ENCODE measurements around the gene SLC66A2. TPM values are rescaled to one million over a fixed set of nuclear protein-coding genes. Genes with fewer than 3 reads are reported as not detected.
A peak's percentile ranks its signal among the peaks of the same experiment; 100 is the strongest.

SLC66A2 gene
- total and polyA plus RNA-seq, 10 donors: 28.7 to 61.9 (median 50.0) TPM

- intact Hi-C loops (cut with DNase I; ENCODE audit: low total_unique reads): no loop called here
These were observed 82.5 kb downstream of the SLC66A2 start for GRCh38 chr18:79868811-79869541.

DNA sequence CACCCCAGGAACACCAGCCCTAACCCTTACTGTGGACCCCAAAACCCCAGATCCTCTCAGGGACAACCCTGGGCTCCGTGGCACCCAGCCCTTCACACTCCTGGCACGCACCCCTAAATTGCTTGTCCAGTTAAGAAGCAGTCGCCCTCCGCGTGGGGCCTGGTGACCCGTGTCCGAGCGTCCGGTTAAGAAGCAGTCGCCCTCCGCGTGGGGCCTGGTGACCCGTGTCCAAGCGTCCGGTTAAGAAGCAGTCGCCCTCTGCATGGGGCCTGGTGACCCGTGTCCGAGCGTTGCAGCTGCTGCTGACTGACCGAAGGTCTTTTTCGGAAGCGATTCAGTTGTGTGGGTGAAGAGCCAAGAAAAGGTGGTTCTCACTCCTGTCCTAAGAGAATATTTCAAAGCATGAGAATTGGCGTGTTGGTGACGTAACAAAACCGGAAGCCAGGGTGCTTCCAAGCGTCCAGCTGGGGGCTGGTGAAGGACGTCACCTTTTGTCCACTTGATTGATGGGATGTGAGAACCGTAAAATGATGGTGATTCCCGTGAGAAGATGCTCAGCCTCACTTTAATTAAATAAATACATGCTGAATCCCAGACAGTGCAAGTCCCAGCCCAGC lies 83.2 kb downstream of the SLC66A2 start:
- Histone ChIP-seq H3K36me3 (no peaks in the 10 kb centered on the region), H3K9me3 (peaks cover 0 to 5% (median under 1%) of the 10 kb centered on the region in 8 donors), H3K27me3 (replicated peaks in 1 of 7) (peaks cover 0 to 24% (median 0%) of the 10 kb centered on the region in 7 donors), H3K27ac (no peak overlapping the region), H3K4me1 (peaks cover 0 to 6% (median 0%) of the 10 kb centered on the region in 6 donors), H3K4me3 (no peak overlapping the region)
- TF ChIP-seq CTCF (IDR thresholded peaks at IDR 0.05 in 8 of 11, conservative IDR thresholded peaks at IDR 0.05 in 3 of 11): no peak
- TF ChIP-seq POLR2AphosphoS5 (IDR thresholded peaks at IDR 0.05): no peak
- TF ChIP-seq POLR2A (IDR thresholded peaks at IDR 0.05): no peak
- DNase-seq: peak; percentile 73
- WGBS, 5 donors: 92 to 95% (median 93%) methylated on average over 29 of the region's 29 CpGs
- intact Hi-C loops (cut with DNase I; ENCODE audit: low total_unique reads): no loop called here

More at GRCh38 chr18:79868811-79869541, 82.5 kb downstream of the SLC66A2 start:
- peaks cover 0 to 26% (median 0%) of the 10 kb centered on the region in 7 donors for H3K27me3 ChIP-seq (replicated peaks in 1 of 7)
- H3K9me3 ChIP-seq: no peaks in the 10 kb centered on the region
- H3K27ac ChIP-seq: no peak overlapping the region
- H3K4me1 ChIP-seq: peaks cover 0 to 6% (median 0%) of the 10 kb centered on the region in 6 donors
- H3K4me3 ChIP-seq: no peak overlapping the region
- TF ChIP-seq POLR2AphosphoS5 (IDR thresholded peaks at IDR 0.05) (no peak), CTCF (IDR thresholded peaks at IDR 0.05 in 8 of 11, conservative IDR thresholded peaks at IDR 0.05 in 3 of 11) (no peak), POLR2A (IDR thresholded peaks at IDR 0.05) (no peak)
- no peaks in the 10 kb centered on the region for H3K36me3 ChIP-seq
- DNase-seq: peak; percentile 66
- WGBS, 5 donors: 86 to 91% (median 89%) methylated on average over 15 to 32 of the region's 32 CpGs

DNA sequence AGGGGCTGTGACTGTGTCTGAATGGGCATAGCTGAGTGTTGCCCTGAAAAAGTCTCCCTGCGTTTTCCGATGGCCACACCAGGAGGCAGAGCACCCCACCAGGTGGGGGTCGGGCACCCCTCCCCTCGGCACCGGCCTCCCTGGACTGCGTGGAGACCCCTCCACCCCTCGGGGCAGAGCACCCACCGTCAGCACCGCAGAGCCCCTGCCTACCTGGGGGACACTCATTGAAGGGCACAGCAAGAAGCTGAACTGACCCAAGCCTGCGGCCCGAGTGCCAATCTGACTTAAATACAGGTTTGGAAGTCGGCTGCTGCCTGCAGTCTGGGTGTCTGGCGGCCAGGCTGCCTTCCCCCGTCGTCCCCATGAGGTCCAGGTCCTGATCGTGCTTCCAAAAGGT lies 83.8 kb downstream of the SLC66A2 start:
- DNase-seq: peak; percentile 48
- WGBS, 5 donors: 81 to 91% (median 88%) methylated on average over 15 to 16 of the region's 16 CpGs
- Histone ChIP-seq H3K27me3 (replicated peaks in 1 of 7) (peaks cover 0 to 20% (median 0%) of the 10 kb centered on the region in 7 donors), H3K9me3 (peaks cover 0 to 9% (median 6%) of the 10 kb centered on the region in 8 donors), H3K4me1 (peaks cover 0 to under 1% (median 0%) of the 10 kb centered on the region in 6 donors), H3K4me3 (no peak overlapping the region), H3K36me3 (no peaks in the 10 kb centered on the region), H3K27ac (no peak overlapping the region)
- TF ChIP-seq POLR2A (IDR thresholded peaks at IDR 0.05) (no peak), CTCF (IDR thresholded peaks at IDR 0.05 in 8 of 11, conservative IDR thresholded peaks at IDR 0.05 in 3 of 11) (no peak), POLR2AphosphoS5 (IDR thresholded peaks at IDR 0.05) (no peak)
- intact Hi-C loops (cut with DNase I; ENCODE audit: low total_unique reads): no loop called here
